ENCODE results near the gene PLEKHS1. TPM values are rescaled to one million over a fixed set of nuclear protein-coding genes. Genes with fewer than 3 reads are reported as not detected.

The PLEKHS1 gene
- not detected for polyA plus RNA-seq (2013, experiment 1 of 2; ENCODE audit: insufficient read length)
- polyA plus RNA-seq (2013, experiment 2 of 2; ENCODE audit: insufficient read length), result not detected

GRCh38 chr10:113751181-113751732 is at the start of gene PLEKHS1:
Gene PLEKHS1, plus strand, starts transcription at chr10:113751682. Its CDS starts 3,596 bp downstream, at chr10:113755278.
- peak; percentile 46 for DNase-seq

- peak; percentile 55 for DNase-seq
Observed at GRCh38 chr10:113704637-113705343, 46.7 kb upstream of the PLEKHS1 start.

- DNase-seq, result no peak
Observed at GRCh38 chr10:113705344-113705652, 46.2 kb upstream of the PLEKHS1 start.

GRCh38 chr10:113706623-113707022 is 44.9 kb upstream of the PLEKHS1 start:
- no peak for DNase-seq

GRCh38 chr10:113708640-113709039 is 42.8 kb upstream of the PLEKHS1 start:
- no peak for DNase-seq

- DNase-seq, result peak; percentile 79
Observed at GRCh38 chr10:113709221-113709838, 42.2 kb upstream of the PLEKHS1 start.

- DNase-seq, result no peak
Observed at GRCh38 chr10:113711142-113711541, 40.3 kb upstream of the PLEKHS1 start.

- no peak for DNase-seq
Observed at GRCh38 chr10:113712024-113712423, 39.5 kb upstream of the PLEKHS1 start.

- DNase-seq, result no peak
Observed at GRCh38 chr10:113712755-113713639, 38.5 kb upstream of the PLEKHS1 start.

- DNase-seq, result no peak
Observed at GRCh38 chr10:113713640-113713982, 37.9 kb upstream of the PLEKHS1 start.

GRCh38 chr10:113716109-113716910 is 35.2 kb upstream of the PLEKHS1 start:
- DNase-seq, result no peak

- no peak for DNase-seq
Observed at GRCh38 chr10:113718969-113719822, 32.3 kb upstream of the PLEKHS1 start.

GRCh38 chr10:113720386-113720785 is 31.1 kb upstream of the PLEKHS1 start:
- DNase-seq, result no peak

- no peak for DNase-seq
Observed at GRCh38 chr10:113732160-113732881, 19.2 kb upstream of the PLEKHS1 start.

- DNase-seq, result peak; percentile 13
Observed at GRCh38 chr10:113732966-113733365, 18.5 kb upstream of the PLEKHS1 start.

- DNase-seq, result no peak
Observed at GRCh38 chr10:113733635-113734034, 17.8 kb upstream of the PLEKHS1 start.

GRCh38 chr10:113735913-113736312 is 15.6 kb upstream of the PLEKHS1 start:
- DNase-seq, result no peak

GRCh38 chr10:113736576-113736975 is 14.9 kb upstream of the PLEKHS1 start:
- DNase-seq, result peak; percentile 62

GRCh38 chr10:113739031-113739430 is 12.5 kb upstream of the PLEKHS1 start:
- no peak for DNase-seq

GRCh38 chr10:113739577-113739976 is 11.9 kb upstream of the PLEKHS1 start:
- DNase-seq, result no peak

Measured in fibroblast of skin of scalp (primary cell).